ENCODE measurements around the gene UBE3D.

- TF ChIP-seq CTCF (IDR thresholded peaks at IDR 0.05; ENCODE audit: low read length) (no peak), EZH2 (IDR thresholded peaks at IDR 0.05; ENCODE audit: borderline replicate concordance, low read length) (no peak)
Measured at GRCh38 chr6:83038246-83038645, 27.4 kb downstream of the UBE3D start.
